Urinary bladder (tissue), 4 donors: Measurements from ENCODE around the gene KCNS3. TPM values are rescaled to one million over a fixed set of nuclear protein-coding genes. Genes with fewer than 3 reads are reported as not detected.

Experiments used
- DNase-seq: peaks from one replicate; pipeline ENCODE4 v3.0.0-alpha.2; 2015; ENCODE audit errors: extremely low spot score
- H3K27ac ChIP-seq: one replicate; pipeline ENCODE4 v1.5.1; 2013; ENCODE audit warnings: low read depth, mild to moderate bottlenecking, moderate library complexity
- H3K36me3 ChIP-seq: one replicate; pipeline ENCODE4 v1.6.1; 2013; ENCODE audit warnings: mild to moderate bottlenecking, moderate library complexity; ENCODE audit not compliant: insufficient read depth
- H3K4me1 ChIP-seq: one replicate; pipeline ENCODE4 v1.6.1; 2013; ENCODE audit warnings: mild to moderate bottlenecking, moderate library complexity; ENCODE audit not compliant: insufficient read depth
- H3K4me3 ChIP-seq: one replicate; pipeline ENCODE4 v1.5.1; 2013; ENCODE audit warnings: low read depth, low read length
- WGBS: extraction: QIAGEN DNeasy Blood & Tissue Kit; methylation state at CpG from one replicate; pipeline ENCODE4 v1.1.7; 2013; 5-methylcytosine and 5-hydroxymethylcytosine counted together
- polyA plus RNA-seq: library from polyadenylated mRNA; stranded (reverse); fragments of 200-250 nt; gene quantifications from one replicate; pipeline ENCODE4 v1.2.3, GENCODE V29; 2013
- total RNA-seq: library from RNA; depleted of rRNA; stranded (reverse); fragments of >200 nt; gene quantifications from one replicate; pipeline ENCODE4 v1.2.3, GENCODE V29; 2014
- donor health status: healthy with polysubstance abuse.
- donor health status: healthy.

KCNS3 gene
- total and polyA plus RNA-seq, 2 donors: 7.7 to 14.9 TPM

GRCh38 chr2:17857021-17857420 is 21.4 kb upstream of the KCNS3 start:
- no peaks in the 10 kb centered on the region for H3K4me1 ChIP-seq
- H3K36me3 ChIP-seq: no peaks in the 10 kb centered on the region
- H3K27ac ChIP-seq: no peak overlapping the region
- no peak for DNase-seq
- WGBS: 60% methylated on average over 3 of the region's 3 CpGs
- H3K4me3 ChIP-seq: no peak overlapping the region

GRCh38 chr2:17858064-17858463 is 20.4 kb upstream of the KCNS3 start:
- WGBS: 77% methylated on average over 1 of the region's 1 CpG
- H3K4me3 ChIP-seq: no peak overlapping the region
- no peaks in the 10 kb centered on the region for H3K4me1 ChIP-seq
- no peak overlapping the region for H3K27ac ChIP-seq
- DNase-seq: no peak
- H3K36me3 ChIP-seq: no peaks in the 10 kb centered on the region

GRCh38 chr2:17863539-17863938 is 14.9 kb upstream of the KCNS3 start:
- no peaks in the 10 kb centered on the region for H3K36me3 ChIP-seq
- WGBS: 76% methylated on average over 4 of the region's 4 CpGs
- DNase-seq: no peak
- no peaks in the 10 kb centered on the region for H3K4me1 ChIP-seq
- H3K27ac ChIP-seq: no peak overlapping the region
- H3K4me3 ChIP-seq: no peak overlapping the region

- no peaks in the 10 kb centered on the region for H3K4me1 ChIP-seq
- 21% methylated on average over 1 of the region's 1 CpG for WGBS
- H3K36me3 ChIP-seq: no peaks in the 10 kb centered on the region
- no peak for DNase-seq
- H3K4me3 ChIP-seq: no peak overlapping the region
- no peak overlapping the region for H3K27ac ChIP-seq
Observed at GRCh38 chr2:17864676-17865075, 13.8 kb upstream of the KCNS3 start.

GRCh38 chr2:17867133-17867532 is 11.3 kb upstream of the KCNS3 start:
- no peak for DNase-seq
- Histone ChIP-seq H3K36me3 (no peaks in the 10 kb centered on the region), H3K4me1 (no peaks in the 10 kb centered on the region), H3K4me3 (no peak overlapping the region), H3K27ac (no peak overlapping the region)
- 96% methylated on average over 2 of the region's 2 CpGs for WGBS

- no peaks in the 10 kb centered on the region for H3K4me1 ChIP-seq
- no peak overlapping the region for H3K4me3 ChIP-seq
- no peaks in the 10 kb centered on the region for H3K36me3 ChIP-seq
- no peak overlapping the region for H3K27ac ChIP-seq
- no peak for DNase-seq
- WGBS: 89% methylated on average over 5 of the region's 5 CpGs
Observed at GRCh38 chr2:17869128-17869527, 9.3 kb upstream of the KCNS3 start.

- no peaks in the 10 kb centered on the region for H3K36me3 ChIP-seq
- no peaks in the 10 kb centered on the region for H3K4me1 ChIP-seq
- no peak overlapping the region for H3K4me3 ChIP-seq
- 85% methylated on average over 5 of the region's 5 CpGs for WGBS
- no peak for DNase-seq
- H3K27ac ChIP-seq: no peak overlapping the region
Observed at GRCh38 chr2:17871639-17872038, 6.8 kb upstream of the KCNS3 start.

GRCh38 chr2:17873021-17873420 is 5.4 kb upstream of the KCNS3 start:
- no peak for DNase-seq
- WGBS: 82% methylated on average over 2 of the region's 2 CpGs
- Histone ChIP-seq H3K4me3 (no peak overlapping the region), H3K36me3 (no peaks in the 10 kb centered on the region), H3K4me1 (no peaks in the 10 kb centered on the region), H3K27ac (no peak overlapping the region)

GRCh38 chr2:17876590-17876989 is 1.9 kb upstream of the KCNS3 start:
- H3K4me1 ChIP-seq: no peaks in the 10 kb centered on the region
- no peak overlapping the region for H3K27ac ChIP-seq
- 91% methylated on average over 4 of the region's 4 CpGs for WGBS
- DNase-seq: no peak
- H3K36me3 ChIP-seq: no peaks in the 10 kb centered on the region
- no peak overlapping the region for H3K4me3 ChIP-seq

GRCh38 chr2:17877811-17878280 is 621 bp upstream of the KCNS3 start:
- 7% methylated on average over 28 of the region's 28 CpGs for WGBS
- Histone ChIP-seq H3K27ac (no peak overlapping the region), H3K4me1 (no peaks in the 10 kb centered on the region), H3K4me3 (peak overlapping the region; percentile 64), H3K36me3 (no peaks in the 10 kb centered on the region)
- no peak for DNase-seq

GRCh38 chr2:17879137-17879912 is 858 bp downstream of the KCNS3 start:
- no peak for DNase-seq
- Histone ChIP-seq H3K4me1 (no peaks in the 10 kb centered on the region), H3K27ac (no peak overlapping the region), H3K36me3 (no peaks in the 10 kb centered on the region), H3K4me3 (peak overlapping the region; percentile 64)
- 4% methylated on average over 49 of the region's 49 CpGs for WGBS

GRCh38 chr2:17879913-17880274 is 1.4 kb downstream of the KCNS3 start:
- DNase-seq: no peak
- no peaks in the 10 kb centered on the region for H3K36me3 ChIP-seq
- no peak overlapping the region for H3K27ac ChIP-seq
- no peak overlapping the region for H3K4me3 ChIP-seq
- no peaks in the 10 kb centered on the region for H3K4me1 ChIP-seq
- 47% methylated on average over 9 of the region's 9 CpGs for WGBS

GRCh38 chr2:17892770-17893534 is 14.5 kb downstream of the KCNS3 start:
- H3K27ac ChIP-seq: no peak overlapping the region

GRCh38 chr2:17894005-17894404 is 15.5 kb downstream of the KCNS3 start:
- Histone ChIP-seq H3K27ac (no peak overlapping the region), H3K4me1 (no peaks in the 10 kb centered on the region), H3K36me3 (no peaks in the 10 kb centered on the region), H3K4me3 (no peak overlapping the region)
- DNase-seq: no peak
- 0% methylated on average over 1 of the region's 1 CpG for WGBS

More at GRCh38 chr2:17892770-17893534, 14.5 kb downstream of the KCNS3 start:
- H3K36me3 ChIP-seq: no peaks in the 10 kb centered on the region
- WGBS: 67% methylated on average over 10 of the region's 10 CpGs
- H3K4me3 ChIP-seq: no peak overlapping the region
- no peak for DNase-seq
- H3K4me1 ChIP-seq: no peaks in the 10 kb centered on the region
